Astrocyte (in vitro differentiated cells and primary cell): Measurements from ENCODE around the gene TSPAN32. TPM values are rescaled to one million over a fixed set of nuclear protein-coding genes. Genes with fewer than 3 reads are reported as not detected.

ENCODE experiments used
- DNase-seq: peaks from one replicate; pipeline ENCODE4 v3.0.0-alpha.2; 2010; ENCODE audit warnings: low read depth
- FAIRE-seq: peaks from 2 replicates; lab custom pipeline; 2011; peaks lifted over from hg19 to GRCh38; lab: Jason Lieb, UNC
- H2AFZ ChIP-seq: 2 replicates; pipeline ENCODE4 v1.6.0; 2012; ENCODE audit warnings: low read depth, low read length, inconsistent platforms
- H3K27ac ChIP-seq: 2 replicates; pipeline ENCODE4 v1.5.1; 2011; ENCODE audit warnings: low read depth, low read length, inconsistent platforms
- H3K27me3 ChIP-seq: 2 replicates; pipeline ENCODE4 v1.6.0; 2011; ENCODE audit warnings: low read length, inconsistent platforms; ENCODE audit not compliant: insufficient read depth
- H3K36me3 ChIP-seq: 2 replicates; pipeline ENCODE4 v1.5.1; 2011; ENCODE audit warnings: low read length, inconsistent platforms; ENCODE audit not compliant: insufficient read depth
- H3K4me1 ChIP-seq: 2 replicates; pipeline ENCODE4 v1.5.1; 2011; ENCODE audit warnings: low read length, inconsistent platforms; ENCODE audit not compliant: insufficient read depth
- H3K4me2 ChIP-seq: 2 replicates; pipeline ENCODE4 v1.6.0; 2012; ENCODE audit warnings: low read length, inconsistent platforms
- H3K4me3 ChIP-seq: 2 replicates; pipeline ENCODE4 v1.5.1; 2011; ENCODE audit warnings: low read depth, mild to moderate bottlenecking, low read length, inconsistent platforms; ENCODE audit not compliant: insufficient read depth
- H3K79me2 ChIP-seq: 2 replicates; pipeline ENCODE4 v1.6.0; 2012; ENCODE audit warnings: mild to moderate bottlenecking, low read length, inconsistent platforms; ENCODE audit not compliant: insufficient read depth
- H3K9ac ChIP-seq: 2 replicates; pipeline ENCODE4 v1.6.0; 2012; ENCODE audit warnings: mild to moderate bottlenecking, low read length, inconsistent platforms
- H3K9me3 ChIP-seq: 2 replicates; pipeline ENCODE4 v1.5.1; 2012; ENCODE audit warnings: low read depth, mild to moderate bottlenecking, low read length, inconsistent platforms; ENCODE audit not compliant: insufficient read depth
- H4K20me1 ChIP-seq: 2 replicates; pipeline ENCODE4 v1.6.0; 2012; ENCODE audit warnings: low read length, inconsistent platforms; ENCODE audit not compliant: insufficient read depth
- H3K27ac Mint-ChIP-seq: one replicate; pipeline ENCODE4 v1.8.0; 2021; ENCODE audit warnings: mild to moderate bottlenecking, mixed read lengths; ENCODE audit not compliant: unreplicated experiment
- H3K27me3 Mint-ChIP-seq: one replicate; pipeline ENCODE4 v1.8.0; 2021; ENCODE audit warnings: low read depth, mixed read lengths; ENCODE audit not compliant: unreplicated experiment
- H3K36me3 Mint-ChIP-seq: one replicate; pipeline ENCODE4 v1.8.0; 2021; ENCODE audit warnings: low read depth, mixed read lengths; ENCODE audit not compliant: unreplicated experiment
- H3K4me1 Mint-ChIP-seq: one replicate; pipeline ENCODE4 v1.8.0; 2021; ENCODE audit warnings: low read depth, mixed read lengths; ENCODE audit not compliant: unreplicated experiment
- H3K4me3 Mint-ChIP-seq: one replicate; pipeline ENCODE4 v1.8.0; 2021; ENCODE audit warnings: mild to moderate bottlenecking, moderate library complexity, mixed read lengths; ENCODE audit not compliant: unreplicated experiment
- H3K9me3 Mint-ChIP-seq: one replicate; pipeline ENCODE4 v1.8.0; 2021; ENCODE audit warnings: mild to moderate bottlenecking, mixed read lengths; ENCODE audit not compliant: unreplicated experiment
- EZH2 ChIP-seq: IDR thresholded peaks from 2 replicates; pipeline ENCODE4 v1.6.1; 2012; ENCODE audit warnings: mild to moderate bottlenecking, low read length, inconsistent platforms; ENCODE audit not compliant: insufficient read depth
- total RNA-seq: library from RNA; stranded (reverse); gene quantifications from 2 replicates; pipeline ENCODE4 v1.2.1, GENCODE V29; 2021
- TF ChIP-seq, protein P1 (sequence below): IDR thresholded peaks from 2 replicates; pipeline ENCODE4 v1.5.1; 2011; ENCODE audit warnings: low read depth, mild to moderate bottlenecking, inconsistent platforms, low read length, moderate library complexity; ENCODE audit not compliant: insufficient read depth

TSPAN32 gene
- total RNA-seq, 1 donor from 2014 or later = not detected

DNA sequence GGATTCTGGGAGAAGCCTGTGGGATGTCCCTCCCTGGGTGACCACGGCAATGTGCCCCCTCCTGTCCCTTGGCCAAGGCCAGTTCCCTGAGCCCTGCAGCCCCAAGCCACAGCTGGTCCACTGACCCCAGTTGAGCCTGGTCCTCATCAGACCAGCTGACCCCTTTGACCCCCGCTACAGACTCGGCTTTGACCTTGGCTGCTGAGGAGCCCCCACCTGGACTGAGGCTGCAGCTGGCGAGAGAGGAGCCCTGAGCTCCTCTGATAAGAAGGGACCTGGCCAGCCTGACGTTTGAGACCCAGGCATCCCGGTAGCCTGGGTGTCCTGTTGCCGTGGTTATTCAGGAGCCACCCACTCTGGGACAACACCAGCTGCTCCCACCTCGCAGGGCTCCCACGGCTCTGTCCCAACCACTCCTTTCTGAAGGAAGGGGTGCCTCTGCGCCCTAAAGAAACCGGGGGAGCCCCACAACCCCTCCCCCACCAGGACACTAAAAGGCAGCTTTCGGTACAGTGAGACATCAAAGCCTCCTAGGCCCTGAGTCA is 34.4 kb upstream of the TSPAN32 start:
- no peak for DNase-seq
- no peak overlapping the region for H2AFZ ChIP-seq
- H3K4me3 Mint-ChIP-seq = no peak overlapping the region
- TF ChIP-seq EZH2 = no peak
- TF ChIP-seq, protein P1, sequence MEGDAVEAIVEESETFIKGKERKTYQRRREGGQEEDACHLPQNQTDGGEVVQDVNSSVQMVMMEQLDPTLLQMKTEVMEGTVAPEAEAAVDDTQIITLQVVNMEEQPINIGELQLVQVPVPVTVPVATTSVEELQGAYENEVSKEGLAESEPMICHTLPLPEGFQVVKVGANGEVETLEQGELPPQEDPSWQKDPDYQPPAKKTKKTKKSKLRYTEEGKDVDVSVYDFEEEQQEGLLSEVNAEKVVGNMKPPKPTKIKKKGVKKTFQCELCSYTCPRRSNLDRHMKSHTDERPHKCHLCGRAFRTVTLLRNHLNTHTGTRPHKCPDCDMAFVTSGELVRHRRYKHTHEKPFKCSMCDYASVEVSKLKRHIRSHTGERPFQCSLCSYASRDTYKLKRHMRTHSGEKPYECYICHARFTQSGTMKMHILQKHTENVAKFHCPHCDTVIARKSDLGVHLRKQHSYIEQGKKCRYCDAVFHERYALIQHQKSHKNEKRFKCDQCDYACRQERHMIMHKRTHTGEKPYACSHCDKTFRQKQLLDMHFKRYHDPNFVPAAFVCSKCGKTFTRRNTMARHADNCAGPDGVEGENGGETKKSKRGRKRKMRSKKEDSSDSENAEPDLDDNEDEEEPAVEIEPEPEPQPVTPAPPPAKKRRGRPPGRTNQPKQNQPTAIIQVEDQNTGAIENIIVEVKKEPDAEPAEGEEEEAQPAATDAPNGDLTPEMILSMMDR = no peak
- no peaks in the 10 kb centered on the region for H3K36me3 ChIP-seq
- H3K4me1 Mint-ChIP-seq = no peaks in the 10 kb centered on the region
- H4K20me1 ChIP-seq = no peaks in the 10 kb centered on the region
- H3K9me3 Mint-ChIP-seq = peaks cover 11% of the 10 kb centered on the region
- H3K27ac ChIP-seq = no peak overlapping the region
- H3K9me3 ChIP-seq = no peaks in the 10 kb centered on the region
- no peak overlapping the region for H3K4me3 ChIP-seq
- H3K36me3 Mint-ChIP-seq = no peaks in the 10 kb centered on the region
- H3K4me1 ChIP-seq = no peaks in the 10 kb centered on the region
- H3K27me3 Mint-ChIP-seq = peaks cover 52% of the 10 kb centered on the region
- H3K9ac ChIP-seq = no peak overlapping the region
- no peaks in the 10 kb centered on the region for H3K79me2 ChIP-seq
- H3K4me2 ChIP-seq = no peak overlapping the region
- H3K27me3 ChIP-seq = peaks cover 28% of the 10 kb centered on the region
- FAIRE-seq = no peak
- no peak overlapping the region for H3K27ac Mint-ChIP-seq

DNA sequence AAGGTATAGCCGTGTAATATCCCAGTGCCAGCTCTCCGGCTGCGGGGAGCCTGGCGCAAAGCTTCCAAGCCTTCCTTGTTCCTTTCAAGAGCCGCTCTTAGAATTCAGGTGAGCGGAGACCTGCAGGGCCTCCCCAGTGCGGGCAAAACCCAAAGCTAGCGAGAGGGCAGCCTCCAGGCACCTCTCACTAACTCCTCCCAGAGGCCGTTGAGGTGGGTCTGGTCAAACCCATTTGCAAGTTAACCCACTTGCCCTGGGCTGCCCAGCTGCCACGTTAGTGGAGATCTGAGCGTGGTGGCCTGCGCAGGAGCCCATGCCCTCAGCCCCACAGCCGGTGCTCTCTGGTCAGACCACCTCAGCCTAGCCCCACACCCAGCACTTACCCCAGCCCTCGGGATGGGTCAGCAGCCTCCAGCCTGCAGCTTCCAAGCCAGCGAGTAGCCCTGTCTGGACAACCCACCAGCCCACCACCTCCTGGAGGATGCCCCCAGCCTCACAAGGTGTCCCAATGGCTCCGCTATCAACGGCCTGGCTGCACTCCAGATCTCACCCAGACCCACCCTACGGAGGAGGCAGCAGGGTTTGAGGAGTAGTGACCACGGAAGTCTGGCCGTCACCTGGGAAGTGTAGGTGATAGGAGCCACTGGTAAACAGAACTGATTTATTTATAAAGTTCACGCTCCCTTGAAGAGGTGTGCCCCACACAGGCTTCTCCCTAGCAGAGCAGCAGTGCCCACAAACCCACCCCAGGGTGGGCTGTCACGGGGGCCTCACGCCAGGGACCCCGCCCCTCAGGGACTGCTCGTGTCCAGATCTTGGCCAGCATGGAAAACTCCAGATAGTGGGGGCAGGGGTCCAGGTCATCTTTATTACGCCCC is 33.7 kb upstream of the TSPAN32 start:
- Mint-ChIP-seq H3K36me3 (no peaks in the 10 kb centered on the region), H3K27ac (no peak overlapping the region), H3K4me3 (peak overlapping the region; percentile 54), H3K4me1 (no peaks in the 10 kb centered on the region), H3K9me3 (peaks cover 15% of the 10 kb centered on the region), H3K27me3 (peaks cover 57% of the 10 kb centered on the region)
- TF ChIP-seq, protein P1 = no peak
- TF ChIP-seq EZH2 = no peak
- no peaks in the 10 kb centered on the region for H3K4me1 ChIP-seq
- H3K9ac ChIP-seq = no peak overlapping the region
- FAIRE-seq (no peak), DNase-seq (no peak)
- H3K79me2 ChIP-seq = no peaks in the 10 kb centered on the region
- H3K36me3 ChIP-seq = no peaks in the 10 kb centered on the region
- no peaks in the 10 kb centered on the region for H3K9me3 ChIP-seq
- H3K27ac ChIP-seq = no peak overlapping the region
- no peak overlapping the region for H2AFZ ChIP-seq
- peaks cover 32% of the 10 kb centered on the region for H3K27me3 ChIP-seq
- H3K4me3 ChIP-seq = no peak overlapping the region
- no peaks in the 10 kb centered on the region for H4K20me1 ChIP-seq
- no peak overlapping the region for H3K4me2 ChIP-seq
